HepG2 (cell line): ENCODE data around the gene FBXL2. TPM values are rescaled to one million over a fixed set of nuclear protein-coding genes. Genes with fewer than 3 reads are reported as not detected.

ENCODE experiments used
- ARNT ChIP-seq: fragments of 450-650 bp; IDR thresholded peaks from 2 replicates; pipeline ENCODE4 v1.6.1; 2017
- GATAD1 ChIP-seq: IDR thresholded peaks from 2 replicates; pipeline ENCODE4 v1.6.1; 2016; ENCODE audit warnings: missing genetic modification reagents, missing compliant biosample characterization
- HNF1A ChIP-seq, 2 experiments: sonication (generic) in 1 of 2; formaldehyde crosslinking in 1 of 2; IDR thresholded peaks; 2 replicates each; pipeline versions ENCODE4 v1.4.0 to v1.6.1; 2016 to 2020; ENCODE audit warnings: borderline replicate concordance in 1 of 2, low read depth in 1 of 2, mild to moderate bottlenecking in 1 of 2, missing genetic modification reagents in 1 of 2
- JARID2 ChIP-seq: sonication (generic); formaldehyde crosslinking; IDR thresholded peaks from 2 replicates; pipeline ENCODE4 v1.8.1; 2023; ENCODE audit warnings: missing genetic modification reagents, inconsistent platforms; ENCODE audit not compliant: insufficient replicate concordance
- KDM4B ChIP-seq: sonication (generic); formaldehyde crosslinking; IDR thresholded peaks from 2 replicates; pipeline ENCODE4 v1.4.0; 2020; ENCODE audit warnings: missing genetic modification reagents
- PHF5A ChIP-seq: IDR thresholded peaks from one replicate; pipeline ENCODE4 v1.6.1; 2018; ENCODE audit warnings: low read depth, missing genetic modification reagents; ENCODE audit not compliant: unreplicated experiment
- SIN3A ChIP-seq: IDR thresholded peaks from 2 replicates; pipeline ENCODE4 v1.6.1; 2011; ENCODE audit warnings: low read depth, mild to moderate bottlenecking, control low read depth, low read length, borderline replicate concordance
- SMAD9 ChIP-seq: sonication (generic); formaldehyde crosslinking; IDR thresholded peaks from 2 replicates; pipeline ENCODE4 v1.5.1; 2020; ENCODE audit warnings: mild to moderate bottlenecking, missing genetic modification reagents
- SNAPC5 ChIP-seq: sonication (generic); formaldehyde crosslinking; IDR thresholded peaks from 2 replicates; pipeline ENCODE4 v1.8.1; 2023; ENCODE audit warnings: mild to moderate bottlenecking, missing genetic modification reagents, borderline replicate concordance
- SP140L ChIP-seq: sonication (generic); formaldehyde crosslinking; IDR thresholded peaks from 2 replicates; pipeline ENCODE4 v1.4.0; 2020; ENCODE audit warnings: missing genetic modification reagents, borderline replicate concordance
- SSRP1 ChIP-seq: IDR thresholded peaks from 2 replicates; pipeline ENCODE4 v1.6.1; 2016; ENCODE audit warnings: control low read depth
- TAF15 ChIP-seq: fragments of 200-400 bp; formaldehyde crosslinking; IDR thresholded peaks from one replicate; pipeline ENCODE4 v1.6.1; 2018; ENCODE audit warnings: mild to moderate bottlenecking, low read depth, low read length; ENCODE audit not compliant: poor library complexity, severe bottlenecking
- TCF7 ChIP-seq: sonication (generic); IDR thresholded peaks from 2 replicates; pipeline ENCODE4 v1.6.1; 2016; ENCODE audit warnings: antibody characterized with exemption, low read depth
- TGIF2 ChIP-seq: IDR thresholded peaks from 2 replicates; pipeline ENCODE4 v1.6.1; 2016; ENCODE audit warnings: control low read depth, missing compliant biosample characterization
- ZNF205 ChIP-seq: IDR thresholded peaks from 2 replicates; pipeline ENCODE4 v1.6.1; 2018; ENCODE audit warnings: missing biosample characterization, missing genetic modification reagents
- ZNF598 ChIP-seq: sonication (generic); formaldehyde crosslinking; IDR thresholded peaks from 2 replicates; pipeline ENCODE4 v1.5.1; 2020; ENCODE audit warnings: mild to moderate bottlenecking, missing genetic modification reagents, borderline replicate concordance
- ZNF687 ChIP-seq: sonication (generic); formaldehyde crosslinking; IDR thresholded peaks from 2 replicates; pipeline ENCODE4 v1.5.1; 2020; ENCODE audit warnings: mild to moderate bottlenecking, missing genetic modification reagents, moderate library complexity
- ZNF710 ChIP-seq: sonication (generic); formaldehyde crosslinking; IDR thresholded peaks from 2 replicates; pipeline ENCODE4 v1.5.0; 2020; ENCODE audit warnings: mild to moderate bottlenecking, missing genetic modification reagents, borderline replicate concordance
- ZNF777 ChIP-seq: sonication (generic); formaldehyde crosslinking; IDR thresholded peaks from 2 replicates; pipeline ENCODE4 v1.4.0; 2020; ENCODE audit warnings: missing genetic modification reagents
- ZSCAN29 ChIP-seq: sonication (generic); formaldehyde crosslinking; conservative IDR thresholded peaks from 2 replicates; pipeline ENCODE4 v1.4.0; 2020; ENCODE audit warnings: mild to moderate bottlenecking, missing genetic modification reagents
- polyA plus RNA-seq, 8 experiments: library from polyadenylated mRNA; depleted of rRNA in 3 of 8; stranded (reverse) in 7 of 8; unstranded in 1 of 8; fragments of >200 nt; fragmentation: Illumina TruSeq in 4 of 8; extraction: Trizol in 4 of 8; gene quantifications; 2 replicates each; pipeline versions ENCODE4 v1.2.1 to v1.2.3, GENCODE V29; 2011 to 2016; ENCODE audit warnings: low read depth in 4 of 8, missing spikeins in 1 of 8, mixed read lengths in 1 of 8; ENCODE audit not compliant: insufficient read depth in 1 of 8
- total RNA-seq, 5 experiments: library from RNA; depleted of rRNA; stranded (reverse); fragments of >200 nt; fragmentation: Illumina TruSeq; extraction: Trizol; gene quantifications; 2 replicates each; pipeline ENCODE4 v1.2.3, GENCODE V29; 2016; ENCODE audit warnings: low read depth in 1 of 5

The FBXL2 gene
- total and polyA plus RNA-seq, 2 of the 13 experiments (the other 11 are each of a cell fraction or from before 2014, with no cell fraction given) = 1.8 to 5.0 TPM

GRCh38 chr3:33277193-33277882, at the start of gene FBXL2 (continued):
- TF ChIP-seq KDM4B (CRISPR knock-in tag) = no peak
- no peak for TF ChIP-seq SSRP1
- no peak for TF ChIP-seq ZSCAN29 (CRISPR knock-in tag)
- no peak for TF ChIP-seq ZNF598 (CRISPR knock-in tag)
- no peak for TF ChIP-seq SNAPC5 (CRISPR knock-in tag)
- no peak for TF ChIP-seq ZNF205 (CRISPR knock-in tag)
- no peak for TF ChIP-seq TCF7
- TF ChIP-seq HNF1A (IDR thresholded peaks at IDR 0.05; ENCODE audit: low read depth) = no peak
- TF ChIP-seq HNF1A (CRISPR knock-in tag; IDR thresholded peaks at IDR 0.05; ENCODE audit: borderline replicate concordance) = no peak
- peak; percentile 84 for TF ChIP-seq ZNF687
- TF ChIP-seq SIN3A = peak; percentile 69; the same call in 1 of the 2 replicates
- no peak for TF ChIP-seq JARID2
- TF ChIP-seq ZNF777 (CRISPR knock-in tag) = no peak; the same call in 1 of the 2 replicates
- no peak for TF ChIP-seq TAF15
- TF ChIP-seq ZNF710 (CRISPR knock-in tag) = no peak
- no peak for TF ChIP-seq PHF5A (CRISPR knock-in tag)
- no peak for TF ChIP-seq TGIF2 (CRISPR knock-in tag)
- no peak; the same call in 1 of the 2 replicates for TF ChIP-seq SP140L (CRISPR knock-in tag)
- no peak for TF ChIP-seq ARNT
- TF ChIP-seq GATAD1 (CRISPR knock-in tag) = no peak
- TF ChIP-seq SMAD9 (CRISPR knock-in tag) = no peak
